ENCODE data around the gene PCGF2.
A peak's percentile ranks its signal among the peaks of the same experiment; 100 is the strongest.
"Not testable (repeated sequence)": the region's sequence is repeated elsewhere in the genome, so short reads cannot be mapped to it uniquely, and the experiment has no call there.

PCGF2 gene

GRCh38 chr17:38748149-38748891, at the start of gene PCGF2:
PCGF2 (minus strand) TSS chr17:38748336; CDS start chr17:38740402, 7,934 bp downstream.
- DNase-seq (ENCODE audit: extremely low read depth in 1 of 2, low read depth in 1 of 2): no peak

GRCh38 chr17:38797828-38798227, 49.7 kb upstream of the PCGF2 start:
- DNase-seq (ENCODE audit: extremely low read depth in 1 of 2, low read depth in 1 of 2): no peak

GRCh38 chr17:38797158-38797490, 49.0 kb upstream of the PCGF2 start:
- no peak for DNase-seq (ENCODE audit: extremely low read depth in 1 of 2, low read depth in 1 of 2)

- DNase-seq (ENCODE audit: extremely low read depth in 1 of 2, low read depth in 1 of 2): no peak
These were observed 48.5 kb upstream of the PCGF2 start for GRCh38 chr17:38796451-38797157.

GRCh38 chr17:38794221-38794620, 46.1 kb upstream of the PCGF2 start:
- DNase-seq (ENCODE audit: extremely low read depth in 1 of 2, low read depth in 1 of 2): no peak

GRCh38 chr17:38791162-38791561, 43.0 kb upstream of the PCGF2 start:
- DNase-seq (ENCODE audit: extremely low read depth in 1 of 2, low read depth in 1 of 2): no peak

- not testable (repeated sequence) for DNase-seq (ENCODE audit: extremely low read depth in 1 of 2, low read depth in 1 of 2)
These were observed 42.1 kb upstream of the PCGF2 start for GRCh38 chr17:38790148-38790707.

- no peak for DNase-seq (ENCODE audit: extremely low read depth in 1 of 2, low read depth in 1 of 2)
These were observed 41.0 kb upstream of the PCGF2 start for GRCh38 chr17:38789185-38789584.

GRCh38 chr17:38787999-38788398, 39.9 kb upstream of the PCGF2 start:
- not testable (repeated sequence) for DNase-seq (ENCODE audit: extremely low read depth in 1 of 2, low read depth in 1 of 2)

GRCh38 chr17:38786372-38786771, 38.2 kb upstream of the PCGF2 start:
- DNase-seq (ENCODE audit: extremely low read depth in 1 of 2, low read depth in 1 of 2): no peak

GRCh38 chr17:38783227-38783626, 35.1 kb upstream of the PCGF2 start:
- DNase-seq (ENCODE audit: extremely low read depth in 1 of 2, low read depth in 1 of 2): no peak

- DNase-seq (ENCODE audit: extremely low read depth in 1 of 2, low read depth in 1 of 2): no peak
These were observed 32.0 kb upstream of the PCGF2 start for GRCh38 chr17:38779965-38780752.

- no peak for DNase-seq (ENCODE audit: extremely low read depth in 1 of 2, low read depth in 1 of 2)
These were observed 29.6 kb upstream of the PCGF2 start for GRCh38 chr17:38777641-38778250.

- DNase-seq (ENCODE audit: extremely low read depth in 1 of 2, low read depth in 1 of 2): no peak
These were observed 25.1 kb upstream of the PCGF2 start for GRCh38 chr17:38773258-38773657.

GRCh38 chr17:38768417-38768816, 20.3 kb upstream of the PCGF2 start:
- DNase-seq (ENCODE audit: extremely low read depth in 1 of 2, low read depth in 1 of 2): no peak

- no peak for DNase-seq (ENCODE audit: extremely low read depth in 1 of 2, low read depth in 1 of 2)
These were observed 18.2 kb upstream of the PCGF2 start for GRCh38 chr17:38766341-38766740.

- no peak for DNase-seq (ENCODE audit: extremely low read depth in 1 of 2, low read depth in 1 of 2)
These were observed 14.1 kb upstream of the PCGF2 start for GRCh38 chr17:38762231-38762630.

GRCh38 chr17:38761612-38762011, 13.5 kb upstream of the PCGF2 start:
- DNase-seq (ENCODE audit: extremely low read depth in 1 of 2, low read depth in 1 of 2): no peak

GRCh38 chr17:38753071-38753506, 5.0 kb upstream of the PCGF2 start:
- DNase-seq (ENCODE audit: extremely low read depth in 1 of 2, low read depth in 1 of 2): no peak

GRCh38 chr17:38752308-38753070, 4.4 kb upstream of the PCGF2 start, which contains the start of gene PSMB3:
PSMB3 (plus strand) TSS chr17:38752741; CDS start chr17:38752827, 86 bp downstream.
- DNase-seq (ENCODE audit: extremely low read depth in 1 of 2, low read depth in 1 of 2): peak; percentile 93 to 98
